Panc1 (cell line): ENCODE data around the gene DOK6. TPM values are rescaled to one million over a fixed set of nuclear protein-coding genes. Genes with fewer than 3 reads are reported as not detected.

ENCODE experiments used
- ATAC-seq: fragments of 200-7000 bp; cut with Tn5 transposase; 2 replicates; pipeline ENCODE4 v1.9.1; 2020; ENCODE audit warnings: mild to moderate bottlenecking, moderate library complexity
- BruUV-seq: library from RNA; stranded (reverse); fragments of 400-500 nt; replicated peaks from 2 replicates; lab custom pipeline; 2021; lab: Mats Ljungman, UMichigan
- CTCF ChIA-PET: fragments of 300-600 bp; sonication (Branson Sonifier 250); formaldehyde crosslinking; loops from one replicate; lab custom pipeline; 2022; ENCODE audit warnings: antibody characterized with exemption; lab: Charles Lee
- POLR2A ChIA-PET: fragments of 300-600 bp; sonication (Branson Sonifier 250); formaldehyde crosslinking; loops from one replicate; lab custom pipeline; 2022; ENCODE audit warnings: antibody characterized with exemption; lab: Charles Lee
- DNase-seq: peaks from one replicate; pipeline ENCODE4 v3.0.0-alpha.2; 2010; ENCODE audit warnings: low read depth, low spot score
- H3K27ac ChIP-seq: 2 replicates; pipeline ENCODE4 v1.5.1; 2011; ENCODE audit warnings: mild to moderate bottlenecking, low read length, inconsistent platforms
- H3K27me3 ChIP-seq: fragments of 200-500 bp; sonication (Bioruptor generic); 2 replicates; pipeline ENCODE4 v1.6.0; 2014; ENCODE audit warnings: low read length, inconsistent platforms; ENCODE audit not compliant: control insufficient read depth, insufficient read depth
- H3K36me3 ChIP-seq: fragments of 200-500 bp; sonication (Bioruptor generic); 2 replicates; pipeline ENCODE4 v1.5.1; 2014; ENCODE audit warnings: inconsistent platforms, mild to moderate bottlenecking, low read length, moderate library complexity; ENCODE audit not compliant: control insufficient read depth, insufficient read depth
- H3K4me1 ChIP-seq: 2 replicates; pipeline ENCODE4 v1.5.1; 2011; ENCODE audit warnings: inconsistent platforms, mild to moderate bottlenecking, low read length, moderate library complexity; ENCODE audit not compliant: control insufficient read depth, insufficient read depth
- H3K4me3 ChIP-seq, 2 experiments: 2 replicates each; pipeline ENCODE4 v1.5.1; 2011 to 2012; ENCODE audit warnings: low read depth in 2 of 2, low read length in 2 of 2, mild to moderate bottlenecking in 2 of 2, inconsistent platforms in 1 of 2, moderate library complexity in 1 of 2
- H3K9me3 ChIP-seq: fragments of 200-500 bp; sonication (Bioruptor generic); 2 replicates; pipeline ENCODE4 v1.5.1; 2014; ENCODE audit warnings: low read depth, mild to moderate bottlenecking, inconsistent platforms, low read length, moderate library complexity; ENCODE audit not compliant: control insufficient read depth, insufficient read depth
- POLR2AphosphoS5 ChIP-seq: IDR thresholded peaks from 2 replicates; pipeline ENCODE4 v1.6.1; 2012; ENCODE audit warnings: mild to moderate bottlenecking, low read depth, low read length, moderate library complexity
- SIN3A ChIP-seq: IDR thresholded peaks from 2 replicates; pipeline ENCODE4 v1.6.1; 2012; ENCODE audit warnings: low read depth, mild to moderate bottlenecking, low read length, moderate library complexity, borderline replicate concordance; ENCODE audit not compliant: insufficient read depth
- TCF7L2 ChIP-seq: IDR thresholded peaks from 2 replicates; pipeline ENCODE4 v1.6.1; 2011; ENCODE audit warnings: mild to moderate bottlenecking, low read depth, low read length, inconsistent platforms
- in situ Hi-C: cut with HindIII; loops from 2 replicates; pipeline ENCODE4 v1.10.0; 2016; ENCODE audit warnings: low sequenced_read_pairs, low pct_unique_long_range_greater_than_20kb
- intact Hi-C: fragments of 100-400 bp; cut with micrococcal nuclease; formaldehyde crosslinking; loops from one replicate; pipeline ENCODE4 v1.10.0; 2022; ENCODE audit not compliant: unreplicated experiment
- total RNA-seq: library from RNA; stranded (reverse); gene quantifications from one replicate; pipeline ENCODE4 v1.2.1, GENCODE V29; 2021; ENCODE audit not compliant: unreplicated experiment
- TF ChIP-seq, protein P1 (sequence below), 2 experiments: IDR thresholded peaks; 2 replicates each; pipeline ENCODE4 v1.6.1; 2011 to 2012; ENCODE audit warnings: low read depth in 2 of 2, control low read depth in 1 of 2, low read length in 1 of 2, mild to moderate bottlenecking in 1 of 2, moderate library complexity in 1 of 2; ENCODE audit not compliant: insufficient read depth in 1 of 2
- TF ChIP-seq, protein P2 (sequence below): fragments of 450-650 bp; IDR thresholded peaks from 2 replicates; pipeline ENCODE4 v1.5.1; 2017; ENCODE audit warnings: mild to moderate bottlenecking

The DOK6 gene
- total RNA-seq, 1 experiment from 2014 or later = not detected

GRCh38 chr18:69636529-69637301 lies 236.0 kb downstream of the DOK6 start:
- in situ Hi-C loops (no loop called here), intact Hi-C loops (no loop called here)
- H3K36me3 ChIP-seq = no peaks in the 10 kb centered on the region
- no peaks in the 10 kb centered on the region for H3K9me3 ChIP-seq
- H3K4me3 ChIP-seq = no peak overlapping the region
- ATAC-seq (no peak), DNase-seq (no peak)
- no peak overlapping the region for H3K27ac ChIP-seq
- POLR2A ChIA-PET = no interaction called here
- H3K27me3 ChIP-seq = no peaks in the 10 kb centered on the region
- H3K4me1 ChIP-seq = no peaks in the 10 kb centered on the region
- no TSS peak for BruUV-seq
- TF ChIP-seq, protein P1, sequence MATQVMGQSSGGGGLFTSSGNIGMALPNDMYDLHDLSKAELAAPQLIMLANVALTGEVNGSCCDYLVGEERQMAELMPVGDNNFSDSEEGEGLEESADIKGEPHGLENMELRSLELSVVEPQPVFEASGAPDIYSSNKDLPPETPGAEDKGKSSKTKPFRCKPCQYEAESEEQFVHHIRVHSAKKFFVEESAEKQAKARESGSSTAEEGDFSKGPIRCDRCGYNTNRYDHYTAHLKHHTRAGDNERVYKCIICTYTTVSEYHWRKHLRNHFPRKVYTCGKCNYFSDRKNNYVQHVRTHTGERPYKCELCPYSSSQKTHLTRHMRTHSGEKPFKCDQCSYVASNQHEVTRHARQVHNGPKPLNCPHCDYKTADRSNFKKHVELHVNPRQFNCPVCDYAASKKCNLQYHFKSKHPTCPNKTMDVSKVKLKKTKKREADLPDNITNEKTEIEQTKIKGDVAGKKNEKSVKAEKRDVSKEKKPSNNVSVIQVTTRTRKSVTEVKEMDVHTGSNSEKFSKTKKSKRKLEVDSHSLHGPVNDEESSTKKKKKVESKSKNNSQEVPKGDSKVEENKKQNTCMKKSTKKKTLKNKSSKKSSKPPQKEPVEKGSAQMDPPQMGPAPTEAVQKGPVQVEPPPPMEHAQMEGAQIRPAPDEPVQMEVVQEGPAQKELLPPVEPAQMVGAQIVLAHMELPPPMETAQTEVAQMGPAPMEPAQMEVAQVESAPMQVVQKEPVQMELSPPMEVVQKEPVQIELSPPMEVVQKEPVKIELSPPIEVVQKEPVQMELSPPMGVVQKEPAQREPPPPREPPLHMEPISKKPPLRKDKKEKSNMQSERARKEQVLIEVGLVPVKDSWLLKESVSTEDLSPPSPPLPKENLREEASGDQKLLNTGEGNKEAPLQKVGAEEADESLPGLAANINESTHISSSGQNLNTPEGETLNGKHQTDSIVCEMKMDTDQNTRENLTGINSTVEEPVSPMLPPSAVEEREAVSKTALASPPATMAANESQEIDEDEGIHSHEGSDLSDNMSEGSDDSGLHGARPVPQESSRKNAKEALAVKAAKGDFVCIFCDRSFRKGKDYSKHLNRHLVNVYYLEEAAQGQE (IDR thresholded peaks at IDR 0.05; ENCODE audit: insufficient read depth in 1 of 2, low read depth in 2 of 2, low read length in 1 of 2) = no peak
- TF ChIP-seq, protein P2, sequence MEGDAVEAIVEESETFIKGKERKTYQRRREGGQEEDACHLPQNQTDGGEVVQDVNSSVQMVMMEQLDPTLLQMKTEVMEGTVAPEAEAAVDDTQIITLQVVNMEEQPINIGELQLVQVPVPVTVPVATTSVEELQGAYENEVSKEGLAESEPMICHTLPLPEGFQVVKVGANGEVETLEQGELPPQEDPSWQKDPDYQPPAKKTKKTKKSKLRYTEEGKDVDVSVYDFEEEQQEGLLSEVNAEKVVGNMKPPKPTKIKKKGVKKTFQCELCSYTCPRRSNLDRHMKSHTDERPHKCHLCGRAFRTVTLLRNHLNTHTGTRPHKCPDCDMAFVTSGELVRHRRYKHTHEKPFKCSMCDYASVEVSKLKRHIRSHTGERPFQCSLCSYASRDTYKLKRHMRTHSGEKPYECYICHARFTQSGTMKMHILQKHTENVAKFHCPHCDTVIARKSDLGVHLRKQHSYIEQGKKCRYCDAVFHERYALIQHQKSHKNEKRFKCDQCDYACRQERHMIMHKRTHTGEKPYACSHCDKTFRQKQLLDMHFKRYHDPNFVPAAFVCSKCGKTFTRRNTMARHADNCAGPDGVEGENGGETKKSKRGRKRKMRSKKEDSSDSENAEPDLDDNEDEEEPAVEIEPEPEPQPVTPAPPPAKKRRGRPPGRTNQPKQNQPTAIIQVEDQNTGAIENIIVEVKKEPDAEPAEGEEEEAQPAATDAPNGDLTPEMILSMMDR = peak; percentile 12; the same call in 1 of the 2 replicates
- CTCF ChIA-PET = no interaction called here

GRCh38 chr18:69638056-69638455 lies 237.4 kb downstream of the DOK6 start:
- in situ Hi-C loops = no loop called here
- Histone ChIP-seq H3K27me3 (no peaks in the 10 kb centered on the region), H3K4me3 (no peak overlapping the region), H3K27ac (no peak overlapping the region), H3K36me3 (no peaks in the 10 kb centered on the region), H3K9me3 (no peaks in the 10 kb centered on the region), H3K4me1 (no peaks in the 10 kb centered on the region)
- TF ChIP-seq, protein P2 = no peak
- TF ChIP-seq TCF7L2 = no peak
- BruUV-seq = no TSS peak
- ATAC-seq (no peak), DNase-seq (no peak)
- intact Hi-C loops = no loop called here
- ChIA-PET POLR2A (no interaction called here), CTCF (no interaction called here)

DNA sequence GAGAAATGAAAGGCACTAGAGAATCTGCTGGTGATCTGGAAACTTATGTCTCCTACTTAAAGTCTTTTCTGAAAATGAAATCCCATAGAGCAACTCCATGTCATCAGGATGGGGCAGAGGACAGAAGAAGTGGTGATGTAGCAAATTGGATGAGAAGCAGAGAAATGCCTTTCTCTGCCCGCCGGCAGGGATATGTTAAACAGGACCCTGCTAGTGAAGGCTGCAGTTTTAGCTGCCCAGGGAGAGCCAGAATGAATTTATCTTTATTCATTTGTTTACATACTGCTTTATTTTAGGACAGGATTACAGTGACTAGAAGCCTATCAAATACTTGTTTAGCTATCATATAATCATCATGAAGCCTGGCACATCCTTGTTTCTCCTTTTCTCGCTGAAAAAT lies 247.0 kb downstream of the DOK6 start:
- in situ Hi-C loops (no loop called here), intact Hi-C loops (no loop called here)
- H3K4me3 ChIP-seq = no peak overlapping the region
- ATAC-seq (no peak), DNase-seq (no peak)
- H3K27me3 ChIP-seq = no peaks in the 10 kb centered on the region
- CTCF ChIA-PET = no interaction called here
- no peak for TF ChIP-seq TCF7L2
- TF ChIP-seq, protein P1 (IDR thresholded peaks at IDR 0.05; ENCODE audit: insufficient read depth in 1 of 2, low read depth in 2 of 2, low read length in 1 of 2) = no peak
- TF ChIP-seq, protein P2 = no peak
- TF ChIP-seq SIN3A = no peak
- no peak for TF ChIP-seq POLR2AphosphoS5
- no peak overlapping the region for H3K27ac ChIP-seq
- H3K9me3 ChIP-seq = no peaks in the 10 kb centered on the region
- H3K36me3 ChIP-seq = no peaks in the 10 kb centered on the region
- no TSS peak for BruUV-seq
- H3K4me1 ChIP-seq = no peaks in the 10 kb centered on the region
- POLR2A ChIA-PET = no interaction called here
